Erythroblast (primary cell): ENCODE results near the gene PGBD5.

ENCODE experiments used
- GATA1 ChIP-seq: IDR thresholded peaks from 2 replicates; pipeline ENCODE4 v1.6.1; 2011; ENCODE audit warnings: low read depth, mild to moderate bottlenecking, control low read depth, low read length, moderate library complexity
- POLR2A ChIP-seq: IDR thresholded peaks from 2 replicates; pipeline ENCODE4 v1.6.1; 2011; ENCODE audit warnings: mild to moderate bottlenecking, low read length

GRCh38 chr1:230334447-230334837 lies 91.7 kb downstream of the PGBD5 start:
- TF ChIP-seq POLR2A (no peak), GATA1 (no peak)
